GM18951 (cell line): ENCODE data around the gene TBCD.

Experiments
- POLR2A ChIP-seq: IDR thresholded peaks from 4 replicates; pipeline ENCODE4 v1.6.1; 2011; ENCODE audit warnings: mild to moderate bottlenecking; ENCODE audit not compliant: insufficient read length, insufficient read depth; ENCODE audit errors: extremely low read depth
- in situ Hi-C: fragments of 300-500 bp; cut with MboI; formaldehyde crosslinking; loops from one replicate; pipeline ENCODE4 v1.12.0; 2022; ENCODE audit warnings: low sequenced_read_pairs, mixed read lengths, inconsistent platforms; ENCODE audit not compliant: unreplicated experiment

TBCD gene

DNA sequence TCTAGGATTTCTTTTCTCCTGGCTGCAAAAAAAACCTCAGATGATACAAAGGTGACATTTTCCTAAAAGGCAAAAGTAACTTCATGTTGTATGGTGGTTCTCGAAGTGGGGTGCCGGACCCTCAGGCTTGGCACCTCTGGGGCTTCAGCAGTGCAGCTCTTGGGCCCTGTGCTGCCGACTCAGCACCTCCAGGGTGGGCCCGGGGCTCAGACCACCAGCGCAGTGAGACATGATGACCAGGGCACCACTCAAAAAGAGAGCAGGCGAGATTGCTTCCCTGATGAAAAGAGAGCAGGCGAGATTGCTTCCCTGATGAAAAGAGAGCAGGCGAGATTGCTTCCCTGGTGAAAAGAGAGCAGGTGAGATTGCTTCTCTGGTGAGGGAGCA is 186.6 kb downstream of the TBCD start:
- in situ Hi-C loops: no loop called here
- TF ChIP-seq POLR2A: no peak

DNA sequence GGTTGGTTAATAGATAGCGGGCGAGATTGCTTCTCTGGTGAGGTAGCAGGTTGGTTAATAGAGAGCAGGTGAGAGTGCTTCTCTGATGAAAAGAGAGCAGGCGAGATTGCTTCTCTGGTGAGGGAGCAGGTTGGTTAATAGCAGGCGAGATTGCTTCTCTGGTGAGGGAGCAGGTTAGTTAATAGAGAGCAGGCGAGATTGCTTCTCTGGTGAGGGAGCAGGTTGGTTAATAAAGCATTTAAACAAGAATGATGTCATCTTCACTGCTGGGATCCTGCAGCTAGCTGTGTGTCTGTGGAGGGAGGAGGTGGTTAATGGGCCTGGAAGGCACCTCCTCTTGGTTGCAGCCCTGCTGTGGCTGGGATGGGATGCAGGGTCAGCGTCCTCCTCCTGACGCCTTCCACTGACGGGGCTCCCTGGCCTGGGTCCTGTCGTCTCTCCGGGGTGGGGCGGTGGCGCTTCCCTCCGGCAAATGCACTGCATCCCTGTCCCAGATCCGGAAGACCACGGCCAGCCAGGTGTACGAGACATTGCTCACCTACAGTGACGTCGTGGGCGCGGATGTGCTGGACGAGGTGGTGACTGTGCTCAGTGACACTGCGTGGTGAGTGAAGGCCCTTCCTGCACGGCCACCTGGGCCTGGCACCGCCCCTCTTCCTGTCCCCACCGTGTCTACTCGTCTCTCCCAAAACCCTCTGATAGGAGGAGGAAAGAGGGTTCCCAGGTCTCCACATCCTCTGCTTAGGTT is 187.2 kb downstream of the TBCD start:
- in situ Hi-C loops: no loop called here
- TF ChIP-seq POLR2A: no peak

DNA sequence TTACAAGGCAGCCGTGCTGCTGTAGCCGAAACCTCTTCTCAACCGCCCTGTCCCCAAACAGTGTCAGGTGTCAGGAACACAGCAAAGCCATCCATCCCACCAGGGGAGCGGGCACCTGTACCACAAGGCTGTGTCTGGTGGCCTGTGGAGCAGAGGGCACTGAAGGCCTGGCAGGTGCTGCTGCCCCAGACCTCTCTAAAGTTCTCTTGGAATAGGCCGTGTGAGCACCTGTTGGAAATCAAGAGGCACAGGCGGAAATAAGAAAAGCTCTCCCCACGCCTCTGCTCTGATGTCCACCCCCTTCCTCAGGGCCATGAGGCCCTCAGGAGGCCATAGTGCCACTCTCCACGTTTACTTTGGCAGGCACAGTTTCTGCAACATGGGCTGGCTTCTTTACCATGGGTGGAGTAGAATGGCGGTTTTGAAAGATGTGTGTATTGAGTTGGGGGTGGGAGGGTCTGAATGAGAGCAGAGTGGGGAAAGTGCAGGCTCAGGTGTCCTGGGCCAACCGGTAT is 187.8 kb downstream of the TBCD start:
- no peak for TF ChIP-seq POLR2A
- in situ Hi-C loops: no loop called here

DNA sequence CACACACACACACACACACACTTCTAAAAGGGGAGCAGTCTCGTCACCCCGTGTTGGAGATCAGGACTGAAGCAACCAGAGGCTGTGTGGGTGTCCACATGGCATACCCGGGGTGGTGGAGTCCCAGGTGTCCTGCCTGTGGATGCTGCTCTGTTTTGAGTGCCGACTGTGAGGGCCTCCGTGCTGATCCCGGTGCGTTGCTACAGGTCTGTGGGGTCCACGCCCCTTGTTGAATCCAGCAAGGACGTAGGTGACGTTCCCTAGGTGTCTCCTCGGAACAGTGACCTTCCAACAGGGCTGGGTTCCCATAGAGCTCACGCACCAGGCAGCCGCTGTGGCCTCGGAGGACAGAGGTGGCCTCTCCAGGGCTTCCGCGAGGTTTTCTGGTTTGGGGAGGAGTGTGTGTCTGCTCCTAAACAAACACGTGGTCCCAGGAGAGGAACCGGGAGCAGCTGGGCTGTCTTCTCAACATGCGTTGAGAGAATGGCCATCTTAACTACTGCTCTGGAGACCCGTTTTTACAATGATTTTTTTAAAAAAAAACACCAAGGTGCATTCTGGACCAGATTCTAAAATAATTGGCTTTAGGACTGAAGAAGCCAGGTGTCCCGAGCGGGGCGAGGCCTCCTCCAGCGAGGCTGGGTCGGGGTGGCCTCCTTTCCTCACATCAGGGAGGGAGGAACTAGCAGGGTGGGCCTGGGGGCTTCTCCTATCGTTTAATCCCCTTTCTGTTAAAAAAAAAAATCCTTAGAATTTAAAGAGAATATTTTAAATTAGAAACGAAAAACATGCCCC is 188.6 kb downstream of the TBCD start:
- in situ Hi-C loops: no loop called here
- no peak for TF ChIP-seq POLR2A

DNA sequence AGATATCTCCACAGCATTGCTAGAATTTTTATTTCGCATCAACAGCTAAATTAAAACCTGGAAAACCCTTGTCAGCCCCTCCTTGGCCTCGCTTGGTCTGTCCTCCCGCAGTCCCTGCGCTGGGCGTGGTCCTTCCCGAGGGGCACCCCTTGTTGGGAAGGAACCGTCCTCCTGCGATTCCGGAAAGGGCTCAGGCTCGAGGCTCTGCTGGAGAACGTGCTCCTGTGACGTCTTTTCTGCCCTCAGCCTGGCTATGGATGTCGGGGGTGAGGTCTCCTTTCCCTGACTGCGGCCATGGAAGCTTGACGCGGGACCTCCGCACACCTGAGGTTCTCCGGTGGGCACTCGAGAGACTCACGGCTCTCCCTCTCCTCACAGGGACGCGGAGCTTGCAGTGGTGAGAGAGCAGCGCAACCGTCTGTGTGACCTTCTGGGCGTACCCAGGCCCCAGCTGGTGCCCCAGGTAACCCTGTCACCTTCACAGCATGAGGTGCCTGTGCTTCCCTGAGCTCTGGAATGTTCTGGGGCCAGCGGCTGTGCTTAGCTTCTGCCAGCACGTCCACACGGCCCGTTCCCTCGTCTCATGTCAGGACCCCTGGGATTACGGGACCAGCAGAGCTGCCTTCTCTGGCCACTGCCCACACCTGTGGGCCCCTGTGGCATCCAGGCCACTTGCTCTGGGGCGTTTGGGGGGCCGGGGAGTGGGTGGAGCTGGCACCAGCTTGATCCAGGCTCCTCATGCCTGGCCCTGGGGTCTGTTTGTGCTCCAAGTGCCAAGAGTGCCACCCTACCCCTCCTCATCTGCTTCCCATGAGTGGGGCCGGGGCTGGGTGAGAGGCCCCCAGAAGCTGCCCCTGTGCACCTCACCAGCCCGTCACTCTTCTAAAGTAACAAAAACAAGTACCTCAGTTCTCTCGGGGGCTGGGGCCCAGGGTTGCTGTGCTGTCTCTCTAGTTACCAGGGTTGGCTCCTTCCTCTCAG is 189.4 kb downstream of the TBCD start:
- no peak for TF ChIP-seq POLR2A
- in situ Hi-C loops: no loop called here

DNA sequence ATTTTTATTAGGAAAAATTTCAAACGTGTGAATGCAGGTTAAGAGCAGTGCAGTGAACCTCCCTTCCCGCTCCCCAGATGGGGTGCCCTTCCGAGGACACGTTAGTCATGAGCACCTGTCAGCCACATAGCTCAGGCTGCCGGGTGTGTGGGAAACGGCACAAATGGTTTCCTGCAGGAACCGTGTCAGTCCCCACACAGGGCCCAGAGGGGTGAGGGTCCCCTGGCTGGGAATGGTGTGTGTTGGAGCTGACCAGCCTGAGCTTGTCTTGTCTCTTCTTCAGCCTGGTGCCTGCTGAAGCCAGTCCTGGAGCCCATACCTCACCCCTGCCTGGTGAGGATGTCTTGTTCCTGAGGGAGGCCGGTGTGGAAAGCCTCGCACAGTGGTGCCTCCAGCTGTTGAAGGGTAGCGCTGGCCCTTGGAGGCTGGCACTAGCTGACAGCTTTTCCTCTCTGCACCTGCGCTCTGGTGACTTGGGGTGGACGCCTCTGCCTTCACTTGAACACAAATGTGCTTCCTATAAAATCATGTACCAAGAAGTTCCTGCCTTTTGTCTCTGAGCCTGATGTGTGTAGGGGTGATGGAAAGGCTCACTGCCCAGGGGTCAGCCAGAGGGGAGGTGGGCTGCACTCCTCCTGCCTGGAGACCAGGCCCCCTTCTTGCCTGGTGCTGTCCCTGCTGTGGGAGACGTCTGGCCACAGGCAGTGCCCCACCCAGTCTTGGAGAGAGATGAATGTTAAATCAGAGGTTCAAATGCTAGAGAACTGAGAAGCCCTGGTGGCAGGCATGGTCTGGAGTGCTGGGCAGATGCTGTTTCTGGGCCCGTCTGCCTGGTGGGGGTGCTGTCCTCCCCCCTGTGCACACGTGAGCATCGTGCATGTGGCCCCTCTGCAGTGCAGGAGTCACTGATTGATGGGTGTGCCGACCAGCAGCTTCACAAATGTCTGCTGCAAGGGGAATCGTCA is 190.6 kb downstream of the TBCD start:
- in situ Hi-C loops: no loop called here
- TF ChIP-seq POLR2A: no peak

DNA sequence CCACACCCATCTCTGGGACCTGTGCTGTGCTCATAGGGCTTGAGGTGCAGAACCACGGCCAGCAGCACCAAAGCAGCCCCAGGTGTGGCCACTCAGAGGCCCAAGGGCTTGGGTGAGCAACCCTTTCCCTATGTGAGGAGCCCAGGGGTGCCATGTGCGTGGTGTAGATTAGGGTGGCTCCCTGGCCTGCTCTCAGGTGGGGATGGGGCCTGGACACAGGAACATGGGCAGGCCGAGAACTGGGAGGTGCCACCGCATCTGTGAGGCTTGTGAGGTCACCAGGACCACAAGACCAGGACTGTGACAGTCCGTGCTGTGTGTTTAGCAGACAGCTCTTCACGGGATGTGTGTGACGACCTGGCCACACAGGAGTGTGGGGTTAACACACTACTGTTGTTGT is 191.5 kb downstream of the TBCD start:
- no peak for TF ChIP-seq POLR2A
- in situ Hi-C loops: no loop called here

DNA sequence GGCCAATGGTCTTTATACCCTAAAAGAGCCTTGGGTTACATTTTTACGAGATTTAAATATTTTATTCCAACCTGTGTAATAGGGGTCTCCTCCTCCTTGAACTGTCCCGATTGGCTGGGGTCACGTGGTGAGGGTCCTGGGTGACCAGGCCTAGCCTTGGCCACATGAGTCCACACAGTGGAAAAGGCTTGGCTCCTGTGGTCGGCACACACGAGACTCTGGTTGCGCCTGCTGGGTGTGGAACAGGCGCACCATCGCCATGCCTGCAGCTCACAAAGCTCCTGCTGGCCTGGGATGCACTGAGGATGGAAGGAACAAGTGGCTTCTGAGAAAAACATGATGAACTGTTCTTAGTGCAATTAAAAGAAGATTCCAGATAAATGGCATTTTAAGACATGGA is 191.9 kb downstream of the TBCD start:
- TF ChIP-seq POLR2A: no peak
- in situ Hi-C loops: no loop called here

DNA sequence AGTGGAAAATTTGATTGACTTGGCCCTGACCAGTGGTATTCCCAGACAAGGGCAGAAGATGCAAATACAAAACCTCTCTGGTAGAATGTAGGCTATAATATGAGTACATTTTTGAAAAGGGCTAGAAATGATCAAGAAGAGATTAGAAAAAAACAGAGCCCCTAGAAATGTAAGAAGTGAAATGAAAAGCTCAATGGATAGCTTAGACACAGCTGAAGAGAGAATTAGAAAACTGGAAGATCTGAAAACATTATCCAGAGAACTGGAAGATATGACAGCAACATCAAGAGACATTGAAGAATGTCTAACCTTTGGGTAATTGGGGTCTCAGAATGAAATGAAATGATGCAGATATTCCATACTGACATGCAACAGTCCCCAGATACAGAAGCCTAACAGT is 193.1 kb downstream of the TBCD start:
- in situ Hi-C loops: no loop called here
- no peak for TF ChIP-seq POLR2A

DNA sequence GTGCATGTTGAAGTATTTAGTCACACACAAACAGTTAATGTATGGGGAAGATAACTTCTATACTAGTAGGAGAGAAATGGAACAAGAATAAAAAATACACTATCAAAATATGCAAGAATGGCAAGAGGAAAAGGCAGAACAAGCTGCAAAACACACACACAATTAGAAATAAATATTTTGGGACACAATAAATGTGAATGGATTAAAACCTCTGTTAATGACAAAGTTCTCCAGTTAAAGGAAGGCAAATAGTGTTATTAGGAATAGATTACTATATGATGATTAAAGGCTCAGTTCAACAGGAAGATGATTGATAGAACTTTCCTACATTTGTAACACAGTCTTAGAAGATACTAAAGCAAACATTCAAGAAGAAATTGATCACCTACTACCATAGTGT is 194.2 kb downstream of the TBCD start:
- no peak for TF ChIP-seq POLR2A
- in situ Hi-C loops: no loop called here

DNA sequence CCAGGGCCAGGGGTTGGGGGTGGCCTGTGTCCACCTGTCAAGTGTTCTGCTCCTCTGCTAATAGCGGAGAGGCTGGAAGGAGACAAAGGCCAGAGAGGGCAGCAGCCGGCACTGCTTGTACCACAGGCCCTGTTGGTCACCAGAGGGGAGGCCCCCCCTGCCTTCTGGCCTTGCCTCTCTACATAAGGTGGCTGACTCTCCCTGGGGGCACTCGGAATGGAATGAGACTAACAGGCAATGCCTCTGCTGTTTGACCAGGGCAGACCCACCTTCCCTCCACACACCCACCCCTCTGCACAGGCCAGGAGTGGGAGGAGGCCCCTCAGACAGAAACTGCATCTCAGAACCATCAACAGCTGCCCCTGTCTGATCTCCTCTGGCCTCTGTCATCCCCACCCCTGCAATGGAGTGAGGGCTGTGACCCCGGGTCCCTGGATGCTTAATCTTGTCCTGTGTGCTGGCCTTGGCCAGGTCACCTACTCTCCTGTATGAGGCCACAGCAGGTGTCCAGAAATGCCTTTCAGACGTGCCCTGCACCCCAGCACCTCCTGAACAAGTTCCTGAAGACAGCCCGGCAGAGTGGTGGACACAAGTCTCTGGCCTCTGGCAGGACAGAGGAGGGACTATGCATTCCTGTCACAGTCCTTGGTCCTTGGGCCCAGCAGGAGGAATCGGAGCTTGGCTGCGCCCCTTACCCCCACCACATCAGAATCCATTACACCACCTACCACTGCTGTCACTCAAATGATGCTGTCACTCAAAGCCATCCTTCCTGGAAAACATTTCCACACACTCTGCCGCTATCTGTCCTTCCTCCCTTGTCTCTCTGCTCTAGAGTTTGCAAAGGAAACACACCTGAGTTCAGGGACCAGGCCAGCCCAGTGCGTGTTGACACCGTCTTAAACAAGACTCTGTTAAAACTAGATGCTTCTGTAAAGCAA is 195.5 kb downstream of the TBCD start:
- TF ChIP-seq POLR2A: no peak
- in situ Hi-C loops: no loop called here

DNA sequence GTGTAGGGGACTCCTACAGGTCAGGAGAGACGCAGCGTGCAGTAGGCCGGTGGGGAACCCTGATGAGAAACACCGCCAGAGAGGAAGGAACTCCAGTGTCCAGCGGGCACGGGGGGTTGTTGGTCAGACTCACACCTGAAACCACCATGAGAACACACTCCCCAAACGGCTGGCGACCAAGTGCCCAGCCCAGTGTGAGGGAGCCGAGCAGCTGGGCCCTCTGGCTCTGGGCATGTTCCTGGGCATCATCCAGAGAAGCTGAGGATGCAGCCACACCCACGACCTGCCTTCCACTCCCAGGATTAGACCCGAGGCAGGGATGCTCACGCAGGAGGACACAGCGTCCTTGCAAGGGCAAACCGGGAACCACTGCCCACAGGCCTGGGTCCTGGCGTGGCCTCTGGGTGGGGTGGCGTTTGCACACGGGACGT is 196.2 kb downstream of the TBCD start:
- in situ Hi-C loops: no loop called here

More for the DNA sequence above, 196.2 kb downstream of the TBCD start:
- TF ChIP-seq POLR2A: no peak
